Kidney (tissue), 14 donors: ENCODE data around the gene P2RX7. TPM values are rescaled to one million over a fixed set of nuclear protein-coding genes. Genes with fewer than 3 reads are reported as not detected.

Experiments used
- DNase-seq, 5 donors: peaks; one replicate each; pipeline ENCODE4 v3.0.0-alpha.2; 2013 to 2020
- FAIRE-seq: peaks from 2 replicates; lab custom pipeline; 2012; peaks lifted over from hg19 to GRCh38; lab: Jason Lieb, UNC
- H3K27ac ChIP-seq, 2 donors: one replicate each; pipeline ENCODE4 v1.7.0; 2013; ENCODE audit warnings: low read depth in 2 of 2, low read length in 2 of 2, inconsistent platforms in 1 of 2
- H3K27me3 ChIP-seq: one replicate; pipeline ENCODE4 v1.7.1; 2013; ENCODE audit warnings: low read length, inconsistent platforms; ENCODE audit not compliant: control insufficient read depth, insufficient read depth
- H3K36me3 ChIP-seq, 3 donors: one replicate each; pipeline versions ENCODE4 v1.7.0 to v1.7.1; 2013; ENCODE audit warnings: low read length in 3 of 3, control low read depth in 1 of 3, inconsistent platforms in 1 of 3; ENCODE audit not compliant: insufficient read depth in 3 of 3, control insufficient read depth in 2 of 3
- H3K4me1 ChIP-seq, 3 donors: one replicate each; pipeline versions ENCODE4 v1.7.0 to v1.7.1; 2013; ENCODE audit warnings: low read length in 3 of 3, inconsistent platforms in 1 of 3, low read depth in 1 of 3; ENCODE audit not compliant: control insufficient read depth in 2 of 3, insufficient read depth in 2 of 3
- H3K4me3 ChIP-seq, 3 donors: one replicate each; pipeline versions ENCODE4 v1.7.0 to v1.8.1; 2013; ENCODE audit warnings: low read length in 3 of 3, control low read depth in 1 of 3, inconsistent platforms in 1 of 3
- H3K9ac ChIP-seq, 3 donors: one replicate each; pipeline versions ENCODE4 v1.7.0 to v1.7.1; 2013; ENCODE audit warnings: low read length in 3 of 3, control low read depth in 1 of 3, inconsistent platforms in 1 of 3
- H3K9me3 ChIP-seq, 3 donors: one replicate each; pipeline versions ENCODE4 v1.7.0 to v1.7.1; 2013; ENCODE audit warnings: low read length in 3 of 3, control low read depth in 1 of 3, inconsistent platforms in 1 of 3; ENCODE audit not compliant: control insufficient read depth in 2 of 3, insufficient read depth in 1 of 3
- CTCF ChIP-seq: IDR thresholded peaks from 3 replicates; pipeline ENCODE4 v1.5.1; 2012; ENCODE audit warnings: mild to moderate bottlenecking, moderate library complexity, borderline replicate concordance; ENCODE audit not compliant: insufficient read depth; ENCODE audit errors: extremely low read depth
- intact Hi-C: fragments of 100-400 bp; cut with DNase I; formaldehyde crosslinking; loops from one replicate; pipeline ENCODE4 v1.11.1; 2022
- polyA plus RNA-seq: library from polyadenylated mRNA; stranded (reverse); fragments of 350-450 nt; fragmentation: Illumina TruSeq; extraction: RNeasy Lipid Tissue Mini Kit (QIAGEN cat#74804); gene quantifications from one replicate; pipeline ENCODE4 v1.2.3, GENCODE V29; 2014; ENCODE audit warnings: low read depth, low replicate concordance; ENCODE audit not compliant: insufficient read depth
- total RNA-seq: library from RNA; stranded (reverse); fragmentation: NEBNext Ultra II Directional; extraction: Animal tissue kit (Norgen Biotek cat#: 25700); gene quantifications from one replicate; pipeline ENCODE4 v1.2.1, GENCODE V29; 2021
- donor health status: control.
- donor health status: control.
- donor health status: control.
- donor health status: control.
- donor health status: control.
- donor health status: DM: yes; HTN: yes; CAD: no.
- donor health status: Normal renal cell carcinoma (clear cell type).

P2RX7 gene
- total and polyA plus RNA-seq, 2 donors from 2014 or later, result 0.45 to 3.5 TPM

- no peaks in the 10 kb centered on the region for H3K9me3 ChIP-seq
- peaks cover 0 to 21% (median 6%) of the 10 kb centered on the region in 3 donors for H3K4me1 ChIP-seq
- TF ChIP-seq CTCF, result no peak
- peak overlapping the region; percentile 37 to 69 for H3K27ac ChIP-seq
- H3K36me3 ChIP-seq, result peaks cover 0 to 5% (median 0%) of the 10 kb centered on the region in 3 donors
- H3K9ac ChIP-seq, result no peak overlapping the region
- H3K27me3 ChIP-seq, result no peaks in the 10 kb centered on the region
- H3K4me3 ChIP-seq, result peak overlapping the region in 1 of 3 donors; percentile 10
- DNase-seq (no peak), FAIRE-seq (no peak)
- intact Hi-C loops, result no loop called here
Measured at GRCh38 chr12:121217761-121218160, 85.1 kb downstream of the P2RX7 start.

GRCh38 chr12:121218588-121219352 is 86.1 kb downstream of the P2RX7 start:
- DNase-seq, result peak in 1 of 5 donors; percentile 27
- intact Hi-C loops, result no loop called here
- Histone ChIP-seq H3K9ac (no peak overlapping the region), H3K4me3 (no peak overlapping the region), H3K27me3 (no peaks in the 10 kb centered on the region), H3K9me3 (no peaks in the 10 kb centered on the region), H3K36me3 (peaks cover 0 to 5% (median 2%) of the 10 kb centered on the region in 3 donors), H3K27ac (no peak overlapping the region), H3K4me1 (peaks cover 0 to 21% (median 6%) of the 10 kb centered on the region in 3 donors)
- TF ChIP-seq CTCF, result no peak
- no peak for FAIRE-seq

GRCh38 chr12:121219353-121219986 is 86.8 kb downstream of the P2RX7 start:
- no peak for TF ChIP-seq CTCF
- H3K36me3 ChIP-seq, result peaks cover 0 to 5% (median 2%) of the 10 kb centered on the region in 3 donors
- H3K27me3 ChIP-seq, result no peaks in the 10 kb centered on the region
- H3K27ac ChIP-seq, result no peak overlapping the region
- no peak for DNase-seq
- peaks cover 0 to 16% (median 3%) of the 10 kb centered on the region in 3 donors for H3K4me1 ChIP-seq
- no peaks in the 10 kb centered on the region for H3K9me3 ChIP-seq
- intact Hi-C loops, result no loop called here
- H3K4me3 ChIP-seq, result no peak overlapping the region
- H3K9ac ChIP-seq, result no peak overlapping the region
- FAIRE-seq, result no peak
